Spinal cord (tissue), 10 donors: Measurements from ENCODE around the gene CSNK2A3. TPM values are rescaled to one million over a fixed set of nuclear protein-coding genes. Genes with fewer than 3 reads are reported as not detected.

ENCODE experiments used
- DNase-seq, 6 donors: peaks; one replicate each; pipeline versions ENCODE4 v3.0.0 to v3.0.0-alpha.2; 2013 to 2015; ENCODE audit warnings: low spot score in 6 of 6, low read depth in 4 of 6
- H3K27ac ChIP-seq: one replicate; pipeline ENCODE4 v1.5.1; 2013; ENCODE audit warnings: low read depth, low read length, control low read depth
- H3K27me3 ChIP-seq: one replicate; pipeline ENCODE4 v1.6.1; 2013; ENCODE audit warnings: low read length; ENCODE audit not compliant: control insufficient read depth, insufficient read depth
- H3K36me3 ChIP-seq: one replicate; pipeline ENCODE4 v1.6.1; 2013; ENCODE audit warnings: low read length; ENCODE audit not compliant: control insufficient read depth, insufficient read depth
- H3K4me1 ChIP-seq: one replicate; pipeline ENCODE4 v1.6.1; 2013; ENCODE audit warnings: low read length; ENCODE audit not compliant: control insufficient read depth, insufficient read depth
- H3K4me3 ChIP-seq: one replicate; pipeline ENCODE4 v1.5.1; 2013; ENCODE audit warnings: low read depth, low read length, control low read depth
- H3K9me3 ChIP-seq: one replicate; pipeline ENCODE4 v1.6.1; 2013; ENCODE audit warnings: low read length; ENCODE audit not compliant: control insufficient read depth, insufficient read depth
- WGBS: methylation state at CpG from one replicate; pipeline ENCODE4 v1.1.5; 2013; ENCODE audit warnings: missing lambda C conversion rate; ENCODE audit not compliant: insufficient coverage; 5-methylcytosine and 5-hydroxymethylcytosine counted together
- polyA plus RNA-seq, 2 donors: library from polyadenylated mRNA; unstranded; fragments of 120-200 nt; gene quantifications; one replicate each; pipeline ENCODE4 v1.2.1, GENCODE V29; 2013; ENCODE audit not compliant: insufficient read length in 2 of 2
- total RNA-seq, 2 donors: library from RNA; depleted of rRNA in 1 of 2; stranded (reverse); fragments of 120-200 nt in 1 of 2; fragments of >200 nt in 1 of 2; gene quantifications; one replicate each; pipeline versions ENCODE4 v1.2.3 to v1.2.4, GENCODE V29; 2013 to 2014
- donor health status: healthy.

Gene CSNK2A3
- total and polyA plus RNA-seq, 4 donors = 2.0 to 4.5 (median 3.1) TPM

DNA sequence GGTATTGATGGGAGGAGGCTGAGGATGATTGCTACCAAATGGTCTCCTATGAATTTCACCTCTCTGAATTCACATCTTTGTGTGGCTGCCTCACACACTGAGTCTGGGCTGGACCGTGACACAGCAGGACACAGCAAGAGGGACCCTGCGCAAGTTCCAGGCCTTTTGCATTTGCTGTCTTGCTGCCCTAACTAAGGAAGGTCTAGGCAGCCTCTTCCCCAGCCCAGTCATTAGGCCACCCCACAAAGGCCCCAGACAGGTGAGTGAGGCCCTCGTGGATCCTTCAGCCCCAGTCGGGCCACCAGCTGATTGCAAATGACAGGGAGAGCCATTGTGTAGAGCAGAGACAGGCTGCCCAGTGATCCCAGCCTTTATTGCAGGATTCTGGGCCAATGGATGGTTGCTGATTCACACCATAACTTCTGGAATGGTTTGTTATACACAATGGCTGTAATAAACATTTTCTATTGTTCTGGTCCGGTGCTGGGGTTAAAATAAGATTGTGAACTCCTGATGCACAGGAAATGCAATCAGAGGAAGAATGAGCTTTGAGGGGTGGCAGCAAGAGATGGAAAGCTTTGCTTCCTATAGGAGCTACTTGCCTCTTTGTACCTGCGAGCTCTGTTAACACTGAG is 28.5 kb upstream of the CSNK2A3 start:
- DNase-seq = no peak
- WGBS = 65% methylated on average over 5 of the region's 6 CpGs
- Histone ChIP-seq H3K27ac (no peak overlapping the region), H3K9me3 (no peaks in the 10 kb centered on the region), H3K4me3 (no peak overlapping the region), H3K36me3 (peaks cover 7% of the 10 kb centered on the region), H3K4me1 (peaks cover 12% of the 10 kb centered on the region), H3K27me3 (no peaks in the 10 kb centered on the region)

DNA sequence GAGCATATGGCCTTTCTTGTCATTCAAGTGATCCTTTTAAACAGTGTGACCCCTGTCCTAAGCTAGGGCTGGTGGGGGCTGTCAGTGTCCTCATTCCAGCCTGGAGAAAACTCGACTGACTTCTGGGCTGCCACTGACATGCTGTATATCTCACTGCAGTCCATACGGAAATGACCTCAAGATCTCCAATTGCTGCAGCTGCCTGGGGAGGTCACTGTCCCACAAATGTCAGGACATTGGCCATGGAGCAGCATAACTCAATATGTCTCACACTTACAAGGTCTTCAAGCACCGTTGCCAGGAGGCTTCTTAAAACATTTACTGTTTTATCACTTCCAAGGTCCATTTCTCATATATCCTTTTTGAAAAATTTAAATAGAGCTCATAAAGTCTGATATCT is 27.8 kb upstream of the CSNK2A3 start:
- no peak for DNase-seq
- WGBS = 65% methylated on average over 2 of the region's 3 CpGs
- peaks cover 7% of the 10 kb centered on the region for H3K36me3 ChIP-seq
- no peaks in the 10 kb centered on the region for H3K9me3 ChIP-seq
- no peak overlapping the region for H3K27ac ChIP-seq
- no peak overlapping the region for H3K4me3 ChIP-seq
- H3K27me3 ChIP-seq = no peaks in the 10 kb centered on the region
- peaks cover 12% of the 10 kb centered on the region for H3K4me1 ChIP-seq

DNA sequence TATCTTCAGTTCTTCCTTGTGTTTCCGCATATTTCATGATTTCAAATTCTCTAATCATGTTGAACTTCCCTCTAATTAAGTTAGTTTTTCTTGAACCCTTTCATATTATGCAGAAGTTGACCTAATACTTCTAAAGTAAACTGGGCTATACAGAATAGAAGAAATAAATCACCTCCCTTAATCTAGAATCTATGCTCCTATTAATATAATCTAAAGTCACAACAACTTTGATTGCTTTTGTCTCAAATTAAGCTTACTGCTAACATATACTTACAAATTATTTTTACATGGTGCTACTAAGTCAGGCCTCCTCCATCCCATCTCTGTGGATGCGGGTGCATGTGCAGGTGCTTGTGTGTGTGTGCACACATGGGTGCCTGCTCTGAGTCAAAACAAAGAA is 27.3 kb upstream of the CSNK2A3 start:
- no peaks in the 10 kb centered on the region for H3K9me3 ChIP-seq
- no peak overlapping the region for H3K4me3 ChIP-seq
- no CpG with 5 or more reads among the region's 2 CpGs for WGBS
- peaks cover 7% of the 10 kb centered on the region for H3K36me3 ChIP-seq
- peaks cover 12% of the 10 kb centered on the region for H3K4me1 ChIP-seq
- no peak for DNase-seq
- no peak overlapping the region for H3K27ac ChIP-seq
- H3K27me3 ChIP-seq = no peaks in the 10 kb centered on the region

DNA sequence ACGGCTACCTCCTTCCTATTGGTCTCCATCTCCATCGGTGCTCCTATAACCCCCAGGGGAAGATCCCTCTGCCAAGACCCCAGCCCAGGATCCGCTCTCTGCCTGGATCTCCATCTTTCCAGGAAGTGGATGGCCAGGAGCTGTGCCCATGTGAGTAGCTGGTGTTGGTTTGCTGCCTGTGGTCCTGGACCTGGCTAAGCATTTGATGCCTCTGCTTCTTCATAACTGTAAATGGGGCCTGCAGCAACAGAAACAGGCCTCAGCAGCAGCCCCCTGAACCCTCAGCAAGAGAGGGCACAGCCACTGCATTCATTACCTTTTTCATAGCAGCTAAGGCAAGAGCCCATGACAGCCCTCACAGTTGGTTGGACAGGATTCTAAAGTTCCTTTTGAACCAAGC is 26.6 kb upstream of the CSNK2A3 start:
- Histone ChIP-seq H3K9me3 (no peaks in the 10 kb centered on the region), H3K27ac (no peak overlapping the region), H3K4me1 (peaks cover 12% of the 10 kb centered on the region), H3K27me3 (no peaks in the 10 kb centered on the region), H3K4me3 (no peak overlapping the region), H3K36me3 (peaks cover 7% of the 10 kb centered on the region)
- WGBS = 100% methylated on average over 3 of the region's 3 CpGs
- DNase-seq = no peak

DNA sequence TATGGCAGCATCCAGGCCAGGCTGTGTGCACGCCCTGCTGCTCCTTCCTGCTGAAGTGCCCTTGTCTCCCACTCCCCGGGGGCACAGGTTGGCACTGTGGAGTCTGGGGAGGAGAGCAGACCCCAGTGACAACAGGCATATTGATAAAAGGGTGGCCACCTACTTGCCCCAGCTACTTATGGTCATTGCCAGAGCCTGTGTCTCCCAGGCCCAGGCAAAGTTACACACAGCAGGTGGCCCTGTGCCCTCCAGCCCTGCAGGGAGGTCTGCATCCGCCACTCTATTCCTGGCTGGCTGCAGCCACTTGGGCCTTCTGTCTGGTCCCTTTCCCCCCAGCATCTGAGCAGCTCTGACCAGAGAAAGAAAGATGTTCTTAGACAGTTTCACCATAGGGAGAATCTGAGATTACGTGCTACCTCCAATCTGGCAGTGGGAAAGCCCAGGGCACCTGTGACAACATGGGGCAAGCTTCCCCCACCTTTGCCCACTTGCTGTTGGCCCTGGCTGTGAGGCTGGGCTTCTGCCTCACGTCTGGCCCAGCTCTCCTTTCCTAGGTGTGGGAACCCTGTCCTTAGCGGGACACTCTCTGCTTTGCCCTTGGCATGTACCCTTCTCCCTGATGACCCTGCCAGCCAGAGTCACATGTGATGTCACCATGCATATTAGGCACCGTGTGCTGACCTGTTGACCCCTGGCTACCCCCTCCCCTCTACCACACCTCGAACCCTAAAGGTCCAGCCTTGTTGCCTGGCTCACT is 25.3 kb upstream of the CSNK2A3 start:
- Histone ChIP-seq H3K4me1 (peaks cover 12% of the 10 kb centered on the region), H3K27me3 (no peaks in the 10 kb centered on the region), H3K27ac (no peak overlapping the region), H3K9me3 (no peaks in the 10 kb centered on the region), H3K36me3 (peaks cover 7% of the 10 kb centered on the region), H3K4me3 (no peak overlapping the region)
- DNase-seq = no peak
- 85% methylated on average over 8 of the region's 8 CpGs for WGBS

DNA sequence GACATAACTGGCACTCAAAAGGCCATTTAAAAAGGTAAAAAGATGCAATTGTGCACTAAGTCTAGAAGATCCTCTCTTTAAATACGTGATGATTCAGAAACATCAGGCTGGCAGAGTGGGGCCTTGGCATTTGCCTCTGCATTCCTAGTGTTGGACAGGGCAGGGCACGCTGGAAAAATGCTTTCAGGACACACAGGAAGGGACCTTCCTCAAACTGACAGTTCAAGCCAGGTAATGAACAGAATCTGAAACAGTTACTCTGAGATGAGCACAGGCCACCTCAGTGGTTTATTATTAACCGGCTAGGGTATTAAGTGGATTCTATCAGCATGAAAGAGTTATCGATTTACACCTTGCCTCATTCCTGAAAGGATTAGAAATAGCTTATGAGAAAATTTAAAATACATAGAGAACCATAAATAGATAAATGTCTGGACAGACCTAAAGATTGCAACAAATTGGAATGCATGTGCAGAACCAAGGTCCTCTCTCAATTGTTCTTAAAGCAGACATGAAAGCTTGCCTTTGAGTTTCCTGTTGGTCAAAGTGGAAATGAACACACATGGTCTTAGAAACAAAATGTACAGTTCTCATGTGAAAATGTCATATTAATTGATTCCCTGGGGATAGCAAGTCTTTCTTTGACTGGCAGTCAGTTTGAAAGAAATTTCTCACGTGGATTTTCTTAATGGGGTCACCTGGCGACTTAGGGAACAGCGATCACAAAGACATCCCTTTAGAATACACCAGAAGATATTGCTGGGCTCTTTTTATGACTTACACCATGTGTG is 21.5 kb upstream of the CSNK2A3 start:
- H3K27ac ChIP-seq = no peak overlapping the region

DNA sequence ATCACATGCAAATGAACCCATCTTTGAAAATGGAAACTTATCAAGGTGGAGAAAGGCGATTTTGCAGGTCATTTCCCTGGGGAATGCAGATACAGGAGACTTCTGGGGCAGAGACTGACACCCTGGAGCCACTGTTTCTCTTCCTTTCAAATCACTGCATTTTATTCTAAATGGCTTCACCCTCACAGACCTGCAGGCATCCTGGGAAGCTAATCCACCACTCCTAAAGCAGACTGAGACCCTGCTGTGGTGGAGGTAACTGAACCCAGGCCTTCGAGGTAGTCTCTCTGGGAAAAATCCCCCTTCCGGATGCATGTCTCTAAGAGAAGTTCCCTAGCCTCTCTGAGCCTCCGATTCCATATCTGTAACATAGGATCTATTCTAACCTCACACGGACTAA is 20.9 kb upstream of the CSNK2A3 start:
- Histone ChIP-seq H3K36me3 (peaks cover 5% of the 10 kb centered on the region), H3K4me3 (no peak overlapping the region), H3K4me1 (peaks cover 19% of the 10 kb centered on the region), H3K27ac (no peak overlapping the region), H3K9me3 (no peaks in the 10 kb centered on the region), H3K27me3 (no peaks in the 10 kb centered on the region)
- 68% methylated on average over 3 of the region's 5 CpGs for WGBS
- DNase-seq = no peak

More for the DNA sequence above, 21.5 kb upstream of the CSNK2A3 start:
- WGBS = 86% methylated on average over 2 of the region's 7 CpGs
- H3K4me3 ChIP-seq = no peak overlapping the region
- H3K4me1 ChIP-seq = peaks cover 19% of the 10 kb centered on the region
- H3K36me3 ChIP-seq = peaks cover 7% of the 10 kb centered on the region
- no peaks in the 10 kb centered on the region for H3K27me3 ChIP-seq
- no peak for DNase-seq
- H3K9me3 ChIP-seq = no peaks in the 10 kb centered on the region

DNA sequence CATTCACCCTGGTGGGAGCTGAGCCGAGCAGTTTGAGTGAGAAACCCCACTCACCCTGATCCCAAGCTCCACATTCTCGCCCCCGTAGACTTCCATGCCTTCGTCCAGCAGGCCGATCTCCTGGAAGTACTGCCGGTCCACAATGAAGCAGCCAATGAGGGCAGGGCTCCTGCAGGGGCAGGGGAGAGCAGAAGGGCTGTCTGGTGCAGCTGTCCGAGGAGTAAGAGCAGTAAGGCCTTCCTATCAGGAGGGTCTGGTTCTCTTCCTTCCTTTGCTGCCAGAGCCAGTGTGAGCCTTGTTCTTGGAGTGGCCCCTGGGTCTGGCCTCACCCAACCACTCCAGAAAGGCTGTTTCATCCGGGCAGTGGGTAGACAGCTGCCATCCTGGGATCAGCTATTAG is 19.4 kb upstream of the CSNK2A3 start:
- H3K27ac ChIP-seq = no peak overlapping the region
- H3K27me3 ChIP-seq = no peaks in the 10 kb centered on the region
- peaks cover 4% of the 10 kb centered on the region for H3K36me3 ChIP-seq
- no peaks in the 10 kb centered on the region for H3K9me3 ChIP-seq
- H3K4me1 ChIP-seq = peaks cover 7% of the 10 kb centered on the region
- no peak for DNase-seq
- WGBS = 98% methylated on average over 7 of the region's 8 CpGs
- no peak overlapping the region for H3K4me3 ChIP-seq

DNA sequence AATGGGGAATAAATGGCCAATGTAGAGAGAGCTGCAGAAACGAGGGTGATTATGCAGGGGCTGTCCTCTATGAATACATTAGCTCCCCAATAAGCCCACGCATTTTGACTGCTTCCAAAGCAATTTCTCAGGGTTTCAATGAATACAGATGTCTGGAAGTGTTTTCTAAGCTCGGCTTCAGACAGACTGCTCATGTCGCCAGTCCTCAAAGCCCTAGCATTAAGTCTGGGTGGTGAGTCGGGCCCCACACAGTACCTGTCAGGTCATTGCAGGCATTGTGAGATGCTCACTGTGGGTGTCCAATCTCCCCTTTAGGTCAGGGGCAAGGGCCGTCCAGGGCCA is 17.9 kb upstream of the CSNK2A3 start:
- H3K4me3 ChIP-seq = no peak overlapping the region
- WGBS = 72% methylated on average over 4 of the region's 6 CpGs
- H3K9me3 ChIP-seq = no peaks in the 10 kb centered on the region
- H3K27me3 ChIP-seq = no peaks in the 10 kb centered on the region
- DNase-seq = no peak
- peaks cover 7% of the 10 kb centered on the region for H3K4me1 ChIP-seq
- no peaks in the 10 kb centered on the region for H3K36me3 ChIP-seq
- H3K27ac ChIP-seq = no peak overlapping the region
